GM18867 (cell line): ENCODE results near the gene GRIK5.

ENCODE experiments used
- ATAC-seq: cut with Tn5 transposase; IDR thresholded peaks from one replicate; pipeline ENCODE4 v1.9.1; 2021; ENCODE audit warnings: mild to moderate bottlenecking, moderate library complexity; ENCODE audit not compliant: unreplicated experiment

GRIK5 gene

GRCh38 chr19:42095142-42095813 is 25.3 kb upstream of the GRIK5 start:
- no peak for ATAC-seq

DNA sequence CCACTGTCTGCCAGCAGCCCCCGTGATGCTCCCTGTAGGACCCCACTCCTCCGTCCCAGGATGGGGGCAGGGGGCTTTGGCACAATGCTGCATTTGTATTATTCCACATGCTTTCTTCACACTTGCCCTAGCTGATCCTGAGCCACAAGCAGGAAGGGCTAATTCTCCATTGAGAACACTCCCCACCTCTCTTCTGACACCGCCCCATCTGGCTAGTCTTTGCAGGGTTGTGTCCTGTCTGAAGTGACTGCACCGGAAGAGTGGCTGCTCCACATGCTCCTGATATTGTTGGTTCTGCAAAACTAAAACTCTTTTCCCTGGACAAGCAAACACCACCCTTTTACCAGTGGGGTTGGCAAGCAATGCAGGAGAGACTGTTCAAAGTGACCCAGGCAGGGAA is 23.9 kb upstream of the GRIK5 start:
- no peak for ATAC-seq

DNA sequence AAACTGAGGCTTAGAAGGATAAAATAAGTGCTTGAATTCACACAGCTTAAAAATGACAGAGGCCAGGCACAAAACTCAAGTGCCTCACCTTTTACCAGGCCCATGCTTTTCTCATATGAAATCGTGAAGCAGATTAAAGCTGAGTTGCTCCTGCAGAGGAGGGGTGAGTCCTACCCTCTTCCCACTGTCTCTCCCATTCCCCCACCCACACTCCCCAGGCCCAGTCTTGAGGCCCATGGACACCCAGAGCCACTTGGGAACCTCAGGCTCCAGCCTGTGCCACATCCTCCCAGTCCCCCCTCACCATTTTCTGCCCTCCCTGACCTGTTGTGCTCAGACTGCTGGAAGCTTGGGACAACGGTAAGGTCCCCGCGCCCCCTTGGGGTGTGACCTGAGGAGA is 23.5 kb upstream of the GRIK5 start:
- ATAC-seq = no peak

GRCh38 chr19:42092350-42092749 is 22.3 kb upstream of the GRIK5 start:
- no peak for ATAC-seq

DNA sequence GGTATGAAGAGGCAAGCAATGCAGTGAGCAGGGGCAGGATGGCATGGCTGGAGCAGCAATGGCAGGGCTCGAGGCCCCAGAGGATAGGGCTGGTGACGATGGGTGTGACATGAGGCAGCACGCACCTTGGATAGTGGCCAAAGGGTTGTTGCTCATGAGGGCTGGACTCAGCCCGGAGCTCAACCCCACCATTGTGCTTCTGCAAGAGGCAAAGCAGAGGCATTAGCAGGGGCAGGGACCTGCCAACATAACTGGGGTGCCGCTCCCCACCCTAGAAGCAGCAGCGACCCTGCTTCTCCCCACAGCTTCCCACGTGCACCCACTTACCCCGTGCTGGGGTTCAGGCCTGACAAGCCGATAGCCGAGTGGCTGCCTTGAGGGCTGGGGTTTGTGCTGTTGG is 21.7 kb upstream of the GRIK5 start:
- no peak for ATAC-seq

DNA sequence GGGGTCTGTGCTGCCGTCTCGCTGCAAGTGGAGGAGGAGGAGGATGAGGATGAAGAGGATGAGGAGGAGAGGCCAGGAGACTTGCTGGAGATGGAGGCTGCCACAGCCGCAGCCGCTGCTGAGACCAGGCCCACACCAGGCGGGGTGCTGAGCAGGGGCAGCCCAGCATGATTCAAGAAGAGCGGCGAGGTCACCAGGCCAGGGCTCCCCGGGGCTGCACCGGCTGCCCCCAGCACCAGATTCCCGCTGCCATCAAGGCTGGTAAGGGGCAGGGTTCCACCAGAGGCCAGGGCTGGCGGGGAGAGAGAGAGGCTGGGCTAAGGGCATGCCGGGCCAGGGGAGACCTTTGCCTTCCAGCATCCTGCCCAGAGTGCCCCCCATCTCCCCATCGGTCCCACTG is 21.3 kb upstream of the GRIK5 start:
- no peak for ATAC-seq

- ATAC-seq = no peak
Measured at GRCh38 chr19:42090672-42091071, 20.7 kb upstream of the GRIK5 start.

DNA sequence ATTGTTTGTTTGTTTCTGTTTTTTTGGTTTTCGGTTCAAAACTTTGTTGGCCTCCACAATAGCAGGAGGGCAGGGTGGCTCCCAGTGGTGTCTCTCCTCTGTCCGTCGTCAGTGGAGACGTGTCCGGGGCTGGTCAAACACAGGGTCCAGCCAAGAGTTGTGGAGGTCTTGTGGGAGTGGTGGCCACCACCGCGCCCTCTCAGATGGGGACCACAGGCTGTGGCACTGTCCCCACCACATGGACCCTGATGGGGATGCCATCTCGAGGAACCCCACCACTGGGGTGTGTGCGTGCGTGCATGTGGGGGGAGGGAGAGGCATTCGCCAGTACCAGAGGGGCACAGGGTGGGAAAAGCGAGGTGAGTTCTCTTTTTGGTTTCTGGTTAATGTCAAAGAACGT is 19.8 kb upstream of the GRIK5 start:
- ATAC-seq = no peak

GRCh38 chr19:42089191-42089750 is 19.3 kb upstream of the GRIK5 start:
- ATAC-seq = no peak

GRCh38 chr19:42088471-42089190 is 18.6 kb upstream of the GRIK5 start:
- ATAC-seq = no peak

GRCh38 chr19:42086770-42087550 is 17.0 kb upstream of the GRIK5 start:
- no peak for ATAC-seq

- no peak for ATAC-seq
Measured at GRCh38 chr19:42086188-42086736, 16.3 kb upstream of the GRIK5 start.

- no peak for ATAC-seq
Measured at GRCh38 chr19:42083537-42083936, 13.5 kb upstream of the GRIK5 start.

- ATAC-seq = no peak
Measured at GRCh38 chr19:42081584-42082203, 11.7 kb upstream of the GRIK5 start.

GRCh38 chr19:42080764-42081375 is 10.9 kb upstream of the GRIK5 start:
- ATAC-seq = no peak

GRCh38 chr19:42079886-42080763 is 10.1 kb upstream of the GRIK5 start:
- ATAC-seq = no peak

GRCh38 chr19:42079276-42079669 is 9.3 kb upstream of the GRIK5 start:
- no peak for ATAC-seq

GRCh38 chr19:42078538-42079275 is 8.7 kb upstream of the GRIK5 start:
- ATAC-seq = no peak

- no peak for ATAC-seq
Measured at GRCh38 chr19:42078058-42078457, 8.1 kb upstream of the GRIK5 start.
